ENCODE measurements around the gene IGSF11.
"Not testable (repeated sequence)": the region's sequence is repeated elsewhere in the genome, so short reads cannot be mapped to it uniquely, and the experiment has no call there.

Gene IGSF11

DNA sequence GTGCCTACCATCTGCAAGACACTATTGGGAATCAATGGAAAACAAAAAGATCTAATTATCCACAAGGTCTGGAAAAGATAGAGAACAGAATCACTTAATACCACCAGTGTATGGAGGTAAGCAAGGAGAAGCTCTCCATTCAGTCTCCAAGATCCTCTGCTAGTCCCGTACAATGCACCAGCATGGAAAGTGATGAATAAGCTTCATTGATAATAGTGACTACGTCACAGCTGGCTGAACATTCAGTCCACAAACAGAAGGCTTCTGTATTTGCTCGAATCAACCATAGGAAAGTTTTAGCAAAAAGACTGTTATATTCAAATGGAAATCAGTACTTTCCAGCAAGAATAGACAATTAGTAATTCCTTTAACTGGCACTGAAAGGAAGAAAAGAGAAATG lies 42.9 kb downstream of the IGSF11 start:
- H3K27ac ChIP-seq: no peak overlapping the region
- no peak for DNase-seq (ENCODE audit: low read depth, low spot score)

DNA sequence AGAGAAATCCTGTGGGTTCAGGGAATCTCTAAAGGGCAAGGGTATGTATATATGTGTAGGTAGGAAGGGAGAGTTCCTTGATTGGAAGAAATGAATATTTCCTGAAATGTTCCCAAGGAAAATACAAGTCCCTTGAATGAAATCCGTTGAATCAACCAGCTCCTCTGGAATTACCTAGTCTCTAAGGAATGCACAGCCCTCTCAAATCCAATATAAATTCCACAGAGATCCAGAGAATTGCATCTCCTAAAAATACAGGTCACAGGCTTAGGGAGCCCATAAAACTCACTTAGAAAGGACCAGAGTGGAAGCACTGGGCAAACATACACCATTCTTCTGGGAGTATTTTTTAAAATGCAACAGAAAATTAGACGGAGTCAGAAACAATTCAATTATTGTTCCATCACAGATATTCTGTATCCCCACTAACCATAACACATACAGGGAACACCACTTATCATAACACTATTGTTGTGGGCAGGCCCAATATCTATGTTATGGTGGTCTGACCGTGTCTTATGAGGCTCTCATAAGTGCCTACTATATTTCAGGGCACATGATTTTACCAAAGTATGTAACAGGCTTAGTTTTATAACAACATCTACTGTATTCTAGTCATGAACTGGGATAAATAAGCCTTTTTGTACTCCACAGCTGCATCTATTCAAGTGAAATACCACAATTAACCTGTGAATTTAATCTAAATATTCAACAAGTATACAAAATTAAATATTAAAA lies 43.7 kb downstream of the IGSF11 start:
- H3K27ac ChIP-seq: no peak overlapping the region
- no peak for DNase-seq (ENCODE audit: low read depth, low spot score)

- DNase-seq (ENCODE audit: low read depth, low spot score): no peak
- no peak overlapping the region for H3K27ac ChIP-seq
Measured at GRCh38 chr3:118988198-118989130, 46.2 kb downstream of the IGSF11 start.

DNA sequence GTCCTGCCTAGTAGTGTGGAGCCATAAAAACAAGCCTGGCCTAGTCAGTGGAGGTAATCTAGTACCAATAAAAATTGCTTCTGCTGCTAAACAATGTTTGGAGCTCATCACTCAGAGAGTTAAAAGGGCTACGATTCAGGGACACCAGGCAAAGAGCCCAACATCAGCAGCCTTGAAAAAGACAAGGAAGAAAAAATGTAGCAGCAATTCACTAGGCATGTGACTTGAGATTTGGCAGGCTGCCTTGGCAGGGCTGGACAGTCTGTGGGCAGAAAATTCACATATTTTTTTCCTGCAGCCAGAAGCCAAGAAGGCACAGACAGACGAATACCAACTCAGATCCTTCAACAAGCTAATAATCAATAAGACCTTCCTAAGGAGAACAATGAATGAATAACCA lies 47.2 kb downstream of the IGSF11 start:
- H3K27ac ChIP-seq: no peak overlapping the region
- DNase-seq (ENCODE audit: low read depth, low spot score): no peak

- no peak overlapping the region for H3K27ac ChIP-seq
- DNase-seq (ENCODE audit: low read depth, low spot score): no peak
Measured at GRCh38 chr3:118986734-118987133, 47.9 kb downstream of the IGSF11 start.

DNA sequence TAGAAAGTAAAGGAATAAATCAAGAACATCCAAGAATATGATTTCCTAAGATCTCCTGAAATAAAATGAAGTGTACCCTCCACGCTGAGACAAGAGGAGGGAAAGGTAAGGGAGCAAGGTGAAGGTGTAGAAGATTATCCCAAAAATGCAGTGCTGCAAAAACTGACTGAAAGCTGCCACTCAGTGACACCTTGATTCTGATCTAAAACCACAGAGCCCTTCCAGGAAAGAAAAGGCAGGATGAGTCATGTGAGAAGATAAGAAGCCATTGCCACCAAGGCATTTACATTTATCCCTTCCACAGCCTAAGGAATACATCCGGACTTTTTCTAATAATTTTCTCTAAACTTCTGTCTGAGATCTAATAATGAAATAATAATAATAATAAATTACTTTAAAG lies 49.9 kb downstream of the IGSF11 start:
- no peak for DNase-seq (ENCODE audit: low read depth, low spot score)

DNA sequence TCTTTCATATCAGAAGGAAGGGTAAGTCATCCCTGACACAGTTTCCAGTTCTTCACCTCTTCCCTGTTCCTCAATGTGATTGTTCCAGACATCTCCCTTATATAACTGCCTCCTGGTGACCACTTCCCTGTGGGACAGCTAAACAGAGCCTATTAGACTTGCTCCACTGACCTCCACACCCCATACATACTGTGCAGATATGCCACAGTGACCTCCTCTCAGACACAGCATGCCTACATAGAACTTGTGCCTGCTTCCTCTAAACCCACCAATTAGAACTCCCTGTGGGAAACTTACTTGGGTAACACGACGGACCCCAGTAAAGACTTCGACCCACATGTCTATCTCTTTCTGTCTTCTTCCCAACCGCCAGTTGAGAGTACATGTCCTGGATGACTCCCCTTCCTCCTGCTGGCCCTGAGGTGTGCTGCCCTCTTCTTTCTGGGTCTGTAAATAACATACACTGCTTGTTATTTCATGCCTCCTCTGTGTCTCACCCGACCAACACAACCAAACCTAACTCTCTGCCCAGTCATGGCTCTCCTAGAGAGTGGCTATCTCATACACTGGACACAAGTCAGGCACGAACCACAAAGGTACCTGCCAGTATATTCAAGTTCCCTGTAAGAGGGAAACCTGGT lies 53.0 kb downstream of the IGSF11 start:
- no peak for DNase-seq (ENCODE audit: low read depth, low spot score)
- H3K27ac ChIP-seq: no peak overlapping the region

More for the DNA sequence above, 49.9 kb downstream of the IGSF11 start:
- H3K27ac ChIP-seq: no peak overlapping the region

DNA sequence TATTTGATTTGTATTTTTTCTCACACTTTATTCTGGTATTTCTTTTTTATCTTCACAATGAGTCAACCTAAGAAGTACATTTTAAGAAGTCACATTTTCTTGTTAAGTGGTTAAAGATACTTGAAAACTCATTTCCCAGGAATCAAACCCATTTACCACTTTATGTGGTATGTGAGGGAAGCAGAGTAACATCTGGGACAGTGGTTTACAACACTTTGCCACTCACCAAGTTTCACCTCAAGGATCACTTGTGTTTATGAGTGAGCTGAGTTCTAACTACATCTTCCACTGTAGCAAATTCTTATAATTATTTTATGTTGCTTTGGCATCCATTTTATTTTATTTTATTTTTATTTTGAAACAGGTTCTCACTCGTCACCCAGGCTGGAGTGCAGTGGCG lies 53.8 kb downstream of the IGSF11 start:
- no peak overlapping the region for H3K27ac ChIP-seq
- DNase-seq (ENCODE audit: low read depth, low spot score): no peak

DNA sequence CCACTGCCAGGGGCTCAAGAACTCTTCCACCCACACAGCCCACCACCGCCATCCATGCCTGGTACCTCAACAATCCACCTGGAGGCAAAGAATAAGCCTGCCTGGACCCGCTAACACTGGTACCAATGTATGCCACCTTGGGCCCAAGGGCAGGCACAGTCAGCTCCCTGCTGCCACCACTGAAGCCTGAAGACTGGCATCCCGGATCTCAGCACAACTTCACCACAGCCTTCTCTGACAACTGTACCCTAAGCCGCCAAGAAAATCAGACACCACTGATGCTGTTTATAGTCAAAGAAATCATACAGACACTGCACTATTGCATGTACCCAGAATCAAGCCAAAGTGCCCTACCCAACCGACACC lies 56.3 kb downstream of the IGSF11 start:
- H3K27ac ChIP-seq: no peak overlapping the region
- no peak for DNase-seq (ENCODE audit: low read depth, low spot score)

DNA sequence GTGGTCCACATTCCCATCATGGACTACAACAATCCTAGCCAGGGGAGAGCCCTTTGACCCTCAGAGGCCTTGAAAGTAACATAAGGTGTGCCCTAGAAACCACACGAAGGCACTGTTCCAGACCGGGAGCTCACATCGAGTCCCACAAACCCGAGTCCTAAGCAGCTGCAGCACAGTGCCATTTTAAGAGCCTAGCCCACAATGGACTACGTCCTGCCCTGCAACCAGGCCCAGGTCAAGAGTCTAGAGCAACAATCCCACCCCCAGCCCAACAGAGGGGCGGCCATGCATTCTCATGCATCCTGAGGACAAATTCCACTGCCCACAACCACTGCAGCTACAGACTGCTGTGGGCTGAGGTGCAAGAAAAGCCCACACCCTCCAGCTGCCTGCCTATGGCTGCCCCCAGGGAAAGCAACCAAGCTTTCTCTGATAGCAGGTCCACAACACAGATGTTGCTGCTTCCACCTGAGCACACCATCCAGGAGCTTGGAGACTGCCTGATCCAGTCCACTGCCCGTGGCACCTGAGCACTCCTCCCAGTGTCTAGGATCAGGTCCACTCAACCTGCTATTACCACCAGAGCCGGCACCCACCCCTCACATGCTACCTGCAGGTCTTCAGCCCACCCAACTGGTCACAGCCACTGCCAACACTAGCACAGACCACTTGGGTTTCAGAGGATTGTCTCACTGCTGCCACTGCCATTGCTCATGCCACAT lies 56.8 kb downstream of the IGSF11 start:
- H3K27ac ChIP-seq: no peak overlapping the region
- DNase-seq (ENCODE audit: low read depth, low spot score): no peak

- DNase-seq (ENCODE audit: low read depth, low spot score): no peak
Measured at GRCh38 chr3:118977118-118977517, 57.5 kb downstream of the IGSF11 start.

GRCh38 chr3:118975476-118975875 lies 59.2 kb downstream of the IGSF11 start:
- DNase-seq (ENCODE audit: low read depth, low spot score); H3K27ac ChIP-seq: not testable (repeated sequence)

More at GRCh38 chr3:118977118-118977517, 57.5 kb downstream of the IGSF11 start:
- no peak overlapping the region for H3K27ac ChIP-seq

GRCh38 chr3:118974356-118975097 lies 60.1 kb downstream of the IGSF11 start:
- no peak for DNase-seq (ENCODE audit: low read depth, low spot score)
- H3K27ac ChIP-seq: no peak overlapping the region

- no peak for DNase-seq (ENCODE audit: low read depth, low spot score)
- H3K27ac ChIP-seq: no peak overlapping the region
Measured at GRCh38 chr3:118973050-118973449, 61.6 kb downstream of the IGSF11 start.

- H3K27ac ChIP-seq: no peak overlapping the region
- DNase-seq (ENCODE audit: low read depth, low spot score): no peak
Measured at GRCh38 chr3:118970819-118971218, 63.8 kb downstream of the IGSF11 start.

- DNase-seq (ENCODE audit: low read depth, low spot score): no peak
Measured at GRCh38 chr3:118968640-118969039, 66.0 kb downstream of the IGSF11 start.

DNA sequence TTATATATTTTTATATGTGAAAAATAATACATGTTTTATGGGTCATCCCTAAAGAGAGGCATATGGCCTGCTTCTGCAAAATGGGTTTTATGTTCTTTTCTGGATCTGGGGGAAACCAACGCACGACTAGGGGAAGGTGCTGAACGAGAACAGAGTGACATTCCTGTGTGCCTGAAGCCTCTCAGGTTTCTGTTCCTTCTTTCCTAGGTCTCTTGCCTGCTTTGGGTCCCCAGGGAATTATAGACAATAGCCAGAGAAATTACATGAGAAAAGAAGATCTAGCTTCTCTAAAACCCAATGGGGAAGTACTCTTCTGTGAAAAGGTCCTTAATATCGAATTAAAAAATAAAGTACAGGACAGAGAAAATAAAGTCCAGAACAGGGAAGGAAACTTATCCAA lies 66.5 kb downstream of the IGSF11 start:
- DNase-seq (ENCODE audit: low read depth, low spot score): no peak
- H3K27ac ChIP-seq: no peak overlapping the region

More at GRCh38 chr3:118968640-118969039, 66.0 kb downstream of the IGSF11 start:
- H3K27ac ChIP-seq: no peak overlapping the region

- no peak overlapping the region for H3K27ac ChIP-seq
- DNase-seq (ENCODE audit: low read depth, low spot score): no peak
Measured at GRCh38 chr3:118966700-118967099, 67.9 kb downstream of the IGSF11 start.

- no peak overlapping the region for H3K27ac ChIP-seq
- DNase-seq (ENCODE audit: low read depth, low spot score): no peak
Measured at GRCh38 chr3:118963711-118964110, 70.9 kb downstream of the IGSF11 start.
